Activated CD8-positive, alpha-beta T cell treated with anti-CD3 and anti-CD28 coated beads, Interleukin-2, amount 10 ng/mL, durations not matched to agents 7 days and 5 days (primary cell): Measurements from ENCODE around the gene UBE3C. TPM values are rescaled to one million over a fixed set of nuclear protein-coding genes. Genes with fewer than 3 reads are reported as not detected.
"Not testable (repeated sequence)": the region's sequence is repeated elsewhere in the genome, so short reads cannot be mapped to it uniquely, and the experiment has no call there.

ENCODE experiments used
- ATAC-seq: fragments of 150-1000 bp; cut with Tn5 transposase; one replicate; pipeline ENCODE4 v1.10.0; 2021; ENCODE audit warnings: moderate library complexity
- CTCF ChIA-PET: fragments of 350-600 bp; sonication (Branson Sonifier 250); formaldehyde crosslinking; loops from one replicate; lab custom pipeline; 2021; ENCODE audit warnings: antibody characterized with exemption; lab: Charles Lee
- POLR2A ChIA-PET: fragments of 350-600 bp; sonication (Branson Sonifier 250); formaldehyde crosslinking; loops from one replicate; lab custom pipeline; 2021; ENCODE audit warnings: antibody characterized with exemption; lab: Charles Lee
- DNase-seq: peaks from one replicate; pipeline ENCODE4 v3.0.0-alpha.2; 2020
- H3K27ac Mint-ChIP-seq: one replicate; pipeline ENCODE4 v1.8.0; 2021; ENCODE audit warnings: mild to moderate bottlenecking, mixed read lengths
- H3K27me3 Mint-ChIP-seq: one replicate; pipeline ENCODE4 v1.8.0; 2021; ENCODE audit warnings: low read depth, mixed read lengths
- H3K36me3 Mint-ChIP-seq: one replicate; pipeline ENCODE4 v1.8.0; 2021; ENCODE audit warnings: low read depth, mixed read lengths
- H3K4me1 Mint-ChIP-seq: one replicate; pipeline ENCODE4 v1.8.0; 2021; ENCODE audit warnings: low read depth, mixed read lengths
- H3K4me3 Mint-ChIP-seq: one replicate; pipeline ENCODE4 v1.8.0; 2021; ENCODE audit warnings: mild to moderate bottlenecking, mixed read lengths
- H3K9me3 Mint-ChIP-seq: one replicate; pipeline ENCODE4 v1.8.0; 2022; ENCODE audit warnings: mixed read lengths; ENCODE audit not compliant: insufficient read depth
- total RNA-seq, 2 experiments: library from RNA; stranded (reverse); gene quantifications; one replicate each; pipeline ENCODE4 v1.2.3, GENCODE V29; 2021

Gene UBE3C
- total RNA-seq, 2 experiments from 2014 or later: 57.1 to 57.9 TPM

- no peaks in the 10 kb centered on the region for H3K27me3 Mint-ChIP-seq
- peaks cover 39% of the 10 kb centered on the region for H3K36me3 Mint-ChIP-seq
- no peak for DNase-seq
- no peak overlapping the region for H3K27ac Mint-ChIP-seq
- POLR2A ChIA-PET: no interaction called here
- CTCF ChIA-PET: interaction anchor here (0.7 to 1.4 kb wide), 2 partner anchors 29 to 113 kb away, joined by 3 read pairs; no protein-coding TSS in a partner anchor
- no peak overlapping the region for H3K4me3 Mint-ChIP-seq
- H3K9me3 Mint-ChIP-seq: no peaks in the 10 kb centered on the region
- H3K4me1 Mint-ChIP-seq: peaks cover 2% of the 10 kb centered on the region
- ATAC-seq: no peak
Measured at GRCh38 chr7:157269341-157270059, 130.8 kb downstream of the UBE3C start.

- DNase-seq: no peak
- CTCF ChIA-PET: interaction anchor here (1.4 kb wide), 1 partner anchor 113 kb away, joined by 3 read pairs; no protein-coding TSS in a partner anchor
- no peaks in the 10 kb centered on the region for H3K27me3 Mint-ChIP-seq
- H3K4me1 Mint-ChIP-seq: peaks cover 2% of the 10 kb centered on the region
- POLR2A ChIA-PET: no interaction called here
- no peaks in the 10 kb centered on the region for H3K9me3 Mint-ChIP-seq
- H3K4me3 Mint-ChIP-seq: no peak overlapping the region
- ATAC-seq: no peak
- no peak overlapping the region for H3K27ac Mint-ChIP-seq
- peaks cover 36% of the 10 kb centered on the region for H3K36me3 Mint-ChIP-seq
Measured at GRCh38 chr7:157270060-157270444, 131.3 kb downstream of the UBE3C start.

DNA sequence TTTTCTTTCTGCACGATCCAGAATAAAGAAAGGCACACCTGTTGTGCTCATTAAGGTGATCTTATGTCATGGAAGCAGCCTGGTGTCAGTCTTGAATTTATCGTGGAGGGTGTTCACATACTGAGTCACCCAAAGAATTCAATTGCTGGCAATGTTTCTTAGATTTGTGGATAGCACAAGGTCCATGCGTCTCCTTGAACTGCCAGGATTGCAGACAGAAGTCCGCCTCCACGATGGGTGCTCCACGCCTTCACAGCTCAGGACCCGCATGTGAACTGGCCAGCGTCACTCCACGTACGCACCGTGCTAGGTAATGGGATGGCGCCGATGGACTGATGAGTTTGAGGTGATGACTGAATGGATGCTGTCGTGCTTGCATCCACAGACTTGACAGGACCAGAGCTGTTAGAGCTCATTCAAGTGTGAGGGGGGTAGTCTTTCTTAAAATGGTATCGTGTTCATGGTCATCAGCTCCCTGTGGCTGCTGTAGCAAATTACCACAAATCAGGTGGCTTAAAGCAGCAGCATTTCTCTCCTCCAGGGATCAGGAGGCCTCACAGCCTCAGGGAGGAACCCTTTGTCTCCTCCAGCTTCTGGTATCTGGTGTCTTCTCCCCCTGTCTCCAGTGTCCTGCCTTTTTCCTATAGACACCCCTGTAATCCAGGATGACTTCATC lies 132.7 kb downstream of the UBE3C start:
- no peaks in the 10 kb centered on the region for H3K27me3 Mint-ChIP-seq
- H3K27ac Mint-ChIP-seq: no peak overlapping the region
- ChIA-PET CTCF (interaction anchor here (1.2 kb wide), 2 partner anchors 14 to 68 kb away, joined by 3 to 4 read pairs; no protein-coding TSS in a partner anchor), POLR2A (no interaction called here)
- peaks cover 9% of the 10 kb centered on the region for H3K4me1 Mint-ChIP-seq
- DNase-seq (no peak), ATAC-seq (no peak)
- H3K36me3 Mint-ChIP-seq: peaks cover 25% of the 10 kb centered on the region
- H3K9me3 Mint-ChIP-seq: no peaks in the 10 kb centered on the region
- no peak overlapping the region for H3K4me3 Mint-ChIP-seq

GRCh38 chr7:157271991-157272324 lies 133.2 kb downstream of the UBE3C start:
- H3K27ac Mint-ChIP-seq: no peak overlapping the region
- no peak overlapping the region for H3K4me3 Mint-ChIP-seq

GRCh38 chr7:157272351-157273207 lies 133.9 kb downstream of the UBE3C start:
- no peak overlapping the region for H3K27ac Mint-ChIP-seq

More at GRCh38 chr7:157271991-157272324, 133.2 kb downstream of the UBE3C start:
- CTCF ChIA-PET: interaction anchor here (1.2 kb wide), 2 partner anchors 14 to 67 kb away, joined by 3 to 4 read pairs; no protein-coding TSS in a partner anchor
- DNase-seq: no peak
- POLR2A ChIA-PET: no interaction called here
- H3K4me1 Mint-ChIP-seq: peaks cover 14% of the 10 kb centered on the region
- ATAC-seq: no peak
- no peaks in the 10 kb centered on the region for H3K9me3 Mint-ChIP-seq
- H3K36me3 Mint-ChIP-seq: peaks cover 25% of the 10 kb centered on the region
- H3K27me3 Mint-ChIP-seq: no peaks in the 10 kb centered on the region

DNA sequence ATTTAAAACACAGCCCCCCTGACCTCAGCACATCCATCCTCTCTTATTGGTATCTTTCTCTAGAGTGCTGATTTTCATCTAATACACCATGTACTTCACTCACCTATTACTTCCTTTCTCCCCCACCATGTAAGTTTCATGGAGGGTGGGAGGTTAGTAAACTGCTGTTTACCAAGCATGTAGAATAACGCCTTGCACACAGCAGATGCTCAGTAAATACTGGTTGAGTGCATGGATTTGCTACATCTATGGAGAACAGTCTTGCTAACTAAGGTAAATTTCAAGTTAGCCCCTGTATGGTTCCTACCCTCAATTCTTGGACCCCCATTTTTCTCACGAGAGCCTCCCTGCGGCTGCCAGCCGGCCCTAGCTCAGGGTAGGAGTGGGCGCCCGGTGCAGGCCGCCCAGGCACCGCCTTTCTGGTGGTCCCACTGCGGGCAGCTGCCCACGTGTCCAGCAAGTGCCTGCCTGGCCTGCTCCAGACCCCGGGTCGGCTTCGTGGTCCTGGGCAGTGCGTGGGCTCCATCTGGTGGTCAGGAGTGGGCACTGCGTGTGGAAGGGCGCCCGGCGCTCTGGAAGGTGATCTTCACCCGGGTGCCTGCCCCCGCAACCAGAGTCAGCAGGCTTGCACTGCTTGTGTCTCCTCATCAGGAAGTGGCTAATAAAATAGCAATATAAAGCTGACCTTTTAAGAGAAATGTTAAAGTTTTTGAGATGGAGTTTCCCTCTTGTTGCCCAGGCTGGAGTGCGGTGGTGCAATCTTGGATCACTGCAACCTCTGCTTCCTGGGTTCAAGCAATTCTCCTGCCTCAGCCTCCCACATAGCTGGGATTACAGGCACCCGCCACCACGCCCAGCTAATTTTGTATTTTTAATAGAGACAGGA lies 134.7 kb downstream of the UBE3C start:
- Mint-ChIP-seq H3K27me3 (peaks cover 2% of the 10 kb centered on the region), H3K36me3 (peaks cover 16% of the 10 kb centered on the region), H3K27ac (no peak overlapping the region), H3K9me3 (no peaks in the 10 kb centered on the region), H3K4me1 (peaks cover 23% of the 10 kb centered on the region), H3K4me3 (no peak overlapping the region)
- POLR2A ChIA-PET: no interaction called here
- peak; percentile 56 for ATAC-seq
- peak; percentile 69 for DNase-seq
- CTCF ChIA-PET: interaction anchor here (0.6 to 3.4 kb wide), 29 partner anchors 10 to 445 kb away, joined by 3 to 26 read pairs (median 3); no protein-coding TSS in a partner anchor

More at GRCh38 chr7:157272351-157273207, 133.9 kb downstream of the UBE3C start:
- CTCF ChIA-PET: interaction anchor here (0.6 to 3.4 kb wide), 11 partner anchors 11 to 326 kb away, joined by 3 to 26 read pairs (median 4); no protein-coding TSS in a partner anchor
- POLR2A ChIA-PET: no interaction called here
- DNase-seq (no peak), ATAC-seq (no peak)
- Mint-ChIP-seq H3K36me3 (peaks cover 23% of the 10 kb centered on the region), H3K9me3 (no peaks in the 10 kb centered on the region), H3K4me3 (no peak overlapping the region), H3K27me3 (no peaks in the 10 kb centered on the region), H3K4me1 (peaks cover 20% of the 10 kb centered on the region)

GRCh38 chr7:157274094-157274634 lies 135.4 kb downstream of the UBE3C start:
- not testable (repeated sequence) for H3K9me3 Mint-ChIP-seq, H3K4me3 Mint-ChIP-seq, H3K27me3 Mint-ChIP-seq, H3K27ac Mint-ChIP-seq, DNase-seq, ATAC-seq
- Mint-ChIP-seq H3K36me3 (peaks cover 13% of the 10 kb centered on the region), H3K4me1 (peaks cover 23% of the 10 kb centered on the region)
- CTCF ChIA-PET: interaction anchor here (0.6 to 3.4 kb wide), 27 partner anchors 9 to 446 kb away, joined by 3 to 26 read pairs (median 4); no protein-coding TSS in a partner anchor
- POLR2A ChIA-PET: interaction anchor here (1.2 kb wide), 1 partner anchor 64 kb away, joined by 6 read pairs; no protein-coding TSS in a partner anchor

- Mint-ChIP-seq H3K4me3 (no peak overlapping the region), H3K27me3 (peaks cover 2% of the 10 kb centered on the region), H3K4me1 (peaks cover 23% of the 10 kb centered on the region), H3K27ac (peak overlapping the region; percentile 60), H3K36me3 (peaks cover 6% of the 10 kb centered on the region), H3K9me3 (no peaks in the 10 kb centered on the region)
- DNase-seq: no peak
- no peak for ATAC-seq
- ChIA-PET CTCF (interaction anchor here (1.3 to 3.4 kb wide), 5 partner anchors 22 to 64 kb away, joined by 3 to 26 read pairs (median 8); no protein-coding TSS in a partner anchor), POLR2A (interaction anchor here (1.2 kb wide), 1 partner anchor 63 kb away, joined by 6 read pairs; no protein-coding TSS in a partner anchor)
Measured at GRCh38 chr7:157274991-157275427, 136.3 kb downstream of the UBE3C start.

- Mint-ChIP-seq H3K27ac (peak overlapping the region; percentile 71), H3K27me3 (peaks cover 2% of the 10 kb centered on the region), H3K4me1 (peaks cover 23% of the 10 kb centered on the region), H3K9me3 (no peaks in the 10 kb centered on the region), H3K36me3 (peaks cover under 1% of the 10 kb centered on the region), H3K4me3 (no peak overlapping the region)
- ChIA-PET CTCF (interaction anchor here (3.4 kb wide), 1 partner anchor 63 kb away, joined by 26 read pairs; no protein-coding TSS in a partner anchor), POLR2A (no interaction called here)
- DNase-seq (no peak), ATAC-seq (no peak)
Measured at GRCh38 chr7:157276091-157276561, 137.4 kb downstream of the UBE3C start.
